ENCODE data around the gene ATP8B4.
"Not testable (repeated sequence)": the region's sequence is repeated elsewhere in the genome, so short reads cannot be mapped to it uniquely, and the experiment has no call there.

The ATP8B4 gene

GRCh38 chr15:49963033-49963772 is 155.8 kb downstream of the ATP8B4 start:
- not testable (repeated sequence) for DNase-seq (ENCODE audit: low spot score); FAIRE-seq

- FAIRE-seq (no peak), DNase-seq (ENCODE audit: low spot score) (no peak)
Measured at GRCh38 chr15:49962044-49962602, 156.9 kb downstream of the ATP8B4 start.

- DNase-seq (ENCODE audit: low spot score): no peak
- FAIRE-seq: no peak
Measured at GRCh38 chr15:49953421-49953820, 165.6 kb downstream of the ATP8B4 start.

GRCh38 chr15:49946681-49947080 is 172.4 kb downstream of the ATP8B4 start:
- no peak for DNase-seq (ENCODE audit: low spot score)
- no peak for FAIRE-seq

- FAIRE-seq (no peak), DNase-seq (ENCODE audit: low spot score) (no peak)
Measured at GRCh38 chr15:49934487-49934886, 184.5 kb downstream of the ATP8B4 start.

- FAIRE-seq: no peak
- DNase-seq (ENCODE audit: low spot score): no peak
Measured at GRCh38 chr15:49927189-49927861, 191.7 kb downstream of the ATP8B4 start.

GRCh38 chr15:49926740-49927139 is 192.3 kb downstream of the ATP8B4 start:
- FAIRE-seq: no peak

GRCh38 chr15:49923671-49924070 is 195.4 kb downstream of the ATP8B4 start:
- FAIRE-seq (no peak), DNase-seq (ENCODE audit: low spot score) (no peak)

More at GRCh38 chr15:49926740-49927139, 192.3 kb downstream of the ATP8B4 start:
- no peak for DNase-seq (ENCODE audit: low spot score)

GRCh38 chr15:49919034-49919433 is 200.0 kb downstream of the ATP8B4 start:
- FAIRE-seq (no peak), DNase-seq (ENCODE audit: low spot score) (no peak)

GRCh38 chr15:49918121-49918520 is 200.9 kb downstream of the ATP8B4 start:
- DNase-seq (ENCODE audit: low spot score): no peak
- no peak for FAIRE-seq

- FAIRE-seq (no peak), DNase-seq (ENCODE audit: low spot score) (no peak)
Measured at GRCh38 chr15:49916998-49917397, 202.0 kb downstream of the ATP8B4 start.

GRCh38 chr15:49915822-49916221 is 203.2 kb downstream of the ATP8B4 start:
- FAIRE-seq (no peak), DNase-seq (ENCODE audit: low spot score) (no peak)

- DNase-seq (ENCODE audit: low spot score) (no peak), FAIRE-seq (no peak)
Measured at GRCh38 chr15:49908933-49909295, 210.1 kb downstream of the ATP8B4 start.

GRCh38 chr15:49908236-49908932 is 210.6 kb downstream of the ATP8B4 start:
- DNase-seq (ENCODE audit: low spot score) (no peak), FAIRE-seq (no peak)

GRCh38 chr15:49906966-49907365 is 212.1 kb downstream of the ATP8B4 start:
- no peak for FAIRE-seq

GRCh38 chr15:49905221-49905620 is 213.8 kb downstream of the ATP8B4 start:
- DNase-seq (ENCODE audit: low spot score) (no peak), FAIRE-seq (no peak)

More at GRCh38 chr15:49906966-49907365, 212.1 kb downstream of the ATP8B4 start:
- no peak for DNase-seq (ENCODE audit: low spot score)

GRCh38 chr15:49904296-49904695 is 214.7 kb downstream of the ATP8B4 start:
- DNase-seq (ENCODE audit: low spot score) (no peak), FAIRE-seq (no peak)

- DNase-seq (ENCODE audit: low spot score) (no peak), FAIRE-seq (no peak)
Measured at GRCh38 chr15:49902685-49903501, 216.1 kb downstream of the ATP8B4 start.

GRCh38 chr15:49901996-49902684 is 216.9 kb downstream of the ATP8B4 start:
- no peak for FAIRE-seq
- no peak for DNase-seq (ENCODE audit: low spot score)

- FAIRE-seq (no peak), DNase-seq (ENCODE audit: low spot score) (no peak)
Measured at GRCh38 chr15:49901321-49901720, 217.7 kb downstream of the ATP8B4 start.

GRCh38 chr15:49900903-49901235 is 218.2 kb downstream of the ATP8B4 start:
- DNase-seq (ENCODE audit: low spot score) (no peak), FAIRE-seq (no peak)
